Fibroblast of lung (primary cell): ENCODE measurements around the gene TANGO2.

Experiments used
- CTCF ChIP-seq, 2 donors: IDR thresholded peaks in 1 of 2; conservative IDR thresholded peaks in 1 of 2; 1 replicate in 1 of 2; 2 replicates in 1 of 2; pipeline ENCODE4 v1.5.1; 2011 to 2012; ENCODE audit warnings: low read length in 2 of 2, control low read depth in 1 of 2, inconsistent platforms in 1 of 2, low read depth in 1 of 2, mild to moderate bottlenecking in 1 of 2
- EZH2 ChIP-seq: IDR thresholded peaks from 2 replicates; pipeline ENCODE4 v1.5.1; 2012; ENCODE audit warnings: low read length, control low read depth, mild to moderate bottlenecking; ENCODE audit errors: missing control alignments

GRCh38 chr22:20106205-20106848, 85.4 kb downstream of the TANGO2 start:
- no peak for TF ChIP-seq CTCF (conservative IDR thresholded peaks at IDR 0.05 in 1 of 2, IDR thresholded peaks at IDR 0.05 in 1 of 2; ENCODE audit: low read depth in 1 of 2, low read length in 2 of 2)
- no peak for TF ChIP-seq EZH2
